ENCODE measurements around the gene ZNF736. TPM values are rescaled to one million over a fixed set of nuclear protein-coding genes. Genes with fewer than 3 reads are reported as not detected.

ZNF736 gene
- total and polyA plus RNA-seq, 2 of the 4 experiments (the other 2 are of a cell fraction): 1.9 to 8.1 TPM

- WGBS, 2 experiments (ENCODE audit: extremely low coverage in 2 of 2, insufficient read length in 1 of 2): no CpG with 5 or more reads among the region's 3 CpGs
- Histone ChIP-seq H4K20me1 (ENCODE audit: insufficient read depth, low read length) (no peaks in the 10 kb centered on the region), H2BK15ac (ENCODE audit: low read depth, low read length) (no peak overlapping the region), H4K8ac (ENCODE audit: low read depth in 2 of 2, low read length in 2 of 2) (no peak overlapping the region), H4K5ac (ENCODE audit: low read depth, low read length) (no peak overlapping the region), H3K9me3 (ENCODE audit: control insufficient read depth, insufficient read depth, low read length) (peaks cover 8% of the 10 kb centered on the region), H3K9me1 (ENCODE audit: insufficient read depth, low read length) (no peaks in the 10 kb centered on the region), H3K14ac (replicated peaks; ENCODE audit: low read depth, low read length) (no peak overlapping the region), H3K23ac (ENCODE audit: low read depth, low read length) (no peak overlapping the region), H2BK5ac (ENCODE audit: low read depth, low read length, poor library complexity, severe bottlenecking) (no peak overlapping the region), H3K27me3 (ENCODE audit: control insufficient read depth, insufficient read depth, low read length) (no peaks in the 10 kb centered on the region), H2AK5ac (ENCODE audit: low read depth, low read length) (no peak overlapping the region), H3K27ac (ENCODE audit: insufficient read depth, low read length) (no peak overlapping the region), H3K4me3 (ENCODE audit: insufficient read depth, low read depth, low read length) (no peak overlapping the region), H3K4me1 (ENCODE audit: control insufficient read depth, insufficient read depth, low read length) (no peaks in the 10 kb centered on the region), H4K91ac (ENCODE audit: insufficient read depth, low read depth, low read length) (no peak overlapping the region), H3K4ac (ENCODE audit: low read depth, low read length) (no peak overlapping the region), H3K9ac (ENCODE audit: low read depth, low read length) (no peak overlapping the region), H3K56ac (ENCODE audit: extremely low read depth, insufficient read depth, low read length) (no peak overlapping the region), H2AK9ac (replicated peaks; ENCODE audit: low read depth, low read length, poor library complexity) (no peak overlapping the region), H2BK20ac (ENCODE audit: low read depth, low read length) (no peak overlapping the region), H3K4me2 (ENCODE audit: low read depth, low read length) (no peak overlapping the region), H2AFZ (replicated peaks; ENCODE audit: low read length, poor library complexity) (no peak overlapping the region), H3K36me3 (ENCODE audit: control insufficient read depth, insufficient read depth, low read length) (0 out of 2 replicates have a peak, but pooled peaks cover 2% of the 10 kb centered on the region), H3K79me1 (ENCODE audit: low read depth in 1 of 2, low read length in 2 of 2) (peaks cover 0 to 10% of the 10 kb centered on the region in 2 experiments; a peak in 1 of 4 replicates), H3K18ac (ENCODE audit: low read depth, low read length) (no peak overlapping the region), H2BK120ac (ENCODE audit: low read depth, low read length) (no peak overlapping the region)
- intact Hi-C loops (cut with micrococcal nuclease): no loop called here
- DNase-seq: no peak
- no peak for ATAC-seq (ENCODE audit: low read depth)
- ChIA-PET POLR2A (ENCODE audit: unreplicated experiment) (no interaction called here), CTCF (no interaction called here)
- in situ Hi-C loops (cut with MboI; ENCODE audit: low sequenced_read_pairs): no loop called here
- dilution Hi-C loops (cut with HindIII; ENCODE audit: low sequenced_read_pairs, unreplicated experiment): no loop called here
- TF ChIP-seq POLR2A (IDR thresholded peaks at IDR 0.05; ENCODE audit: low read depth, low read length) (no peak), USF2 (IDR thresholded peaks at IDR 0.05; ENCODE audit: low read depth, low read length) (no peak), MAFK (IDR thresholded peaks at IDR 0.05; ENCODE audit: low read depth, low read length) (no peak), CHD1 (IDR thresholded peaks at IDR 0.05; ENCODE audit: low read depth, low read length) (no peak), CTCF (conservative IDR thresholded peaks at IDR 0.05; ENCODE audit: low read depth, low read length) (no peak), RCOR1 (IDR thresholded peaks at IDR 0.05; ENCODE audit: insufficient replicate concordance, low read length) (no peak), NFE2L2 (IDR thresholded peaks at IDR 0.05; ENCODE audit: low read depth, low read length) (no peak), MAZ (IDR thresholded peaks at IDR 0.05; ENCODE audit: borderline replicate concordance, low read depth, low read length) (no peak), ELK1 (IDR thresholded peaks at IDR 0.05; ENCODE audit: borderline replicate concordance, low read depth, low read length) (no peak), BHLHE40 (IDR thresholded peaks at IDR 0.05; ENCODE audit: low read depth, low read length) (no peak), SMC3 (IDR thresholded peaks at IDR 0.05; ENCODE audit: low read depth, low read length) (no peak), MXI1 (IDR thresholded peaks at IDR 0.05; ENCODE audit: borderline replicate concordance, low read depth, low read length) (no peak)
- BruUV-seq (replicated peaks): no TSS peak
Observed at GRCh38 chr7:64320547-64321513, 7.1 kb downstream of the ZNF736 start.
